Sigmoid colon (tissue), 7 donors: ENCODE data around the gene GRAP2. TPM values are rescaled to one million over a fixed set of nuclear protein-coding genes. Genes with fewer than 3 reads are reported as not detected.
"Not testable (repeated sequence)": the region's sequence is repeated elsewhere in the genome, so short reads cannot be mapped to it uniquely, and the experiment has no call there.

ENCODE experiments used
- DNase-seq: peaks from one replicate; pipeline ENCODE4 v3.0.0-alpha.2; 2019
- H3K27ac ChIP-seq, 4 donors: fragments of 200-600 bp; sonication (generic); one replicate each; pipeline ENCODE4 v1.5.1; 2016 to 2019; ENCODE audit warnings: mild to moderate bottlenecking in 1 of 4
- H3K27me3 ChIP-seq, 3 donors: fragments of 200-600 bp; sonication (generic); one replicate each; pipeline ENCODE4 v1.5.1; 2019; ENCODE audit warnings: mild to moderate bottlenecking in 1 of 3
- H3K36me3 ChIP-seq, 4 donors: fragments of 200-600 bp; sonication (generic); one replicate each; pipeline ENCODE4 v1.5.1; 2016 to 2019
- H3K4me1 ChIP-seq, 4 donors: fragments of 200-600 bp; sonication (generic); one replicate each; pipeline ENCODE4 v1.5.1; 2017 to 2019
- H3K4me3 ChIP-seq, 4 donors: fragments of 200-600 bp; sonication (generic); one replicate each; pipeline ENCODE4 v1.5.1; 2017 to 2019; ENCODE audit warnings: mild to moderate bottlenecking in 2 of 4, moderate library complexity in 1 of 4
- H3K9me3 ChIP-seq, 4 donors: fragments of 200-600 bp in 3 of 4; sonication (generic) in 3 of 4; one replicate each; pipeline versions ENCODE4 v1.5.1 to v1.6.1; 2013 to 2019
- CTCF ChIP-seq, 4 experiments: fragments of 450-650 bp in 3 of 4; fragments of 200-600 bp in 1 of 4; IDR thresholded peaks; one replicate each; pipeline ENCODE4 v1.5.1; 2016 to 2019; ENCODE audit warnings: antibody characterized with exemption in 4 of 4, mild to moderate bottlenecking in 3 of 4, moderate library complexity in 2 of 4
- EP300 ChIP-seq, 4 donors: sonication (generic); formaldehyde crosslinking; IDR thresholded peaks; one replicate each; pipeline ENCODE4 v1.6.1; 2017; ENCODE audit warnings: antibody characterized with exemption in 4 of 4
- POLR2A ChIP-seq, 2 donors: fragments of 450-650 bp; IDR thresholded peaks; one replicate each; pipeline ENCODE4 v1.6.1; 2016; ENCODE audit warnings: antibody characterized with exemption in 2 of 2, mild to moderate bottlenecking in 2 of 2, moderate library complexity in 2 of 2
- POLR2AphosphoS5 ChIP-seq, 4 donors: sonication (generic); formaldehyde crosslinking; IDR thresholded peaks; one replicate each; pipeline ENCODE4 v1.6.1; 2017; ENCODE audit warnings: antibody characterized with exemption in 4 of 4
- WGBS, 2 donors: extraction: QIAGEN DNeasy Blood & Tissue Kit; methylation state at CpG; one replicate each; pipeline ENCODE4 v1.1.7; 2013; 5-methylcytosine and 5-hydroxymethylcytosine counted together
- intact Hi-C: fragments of 100-400 bp; cut with DNase I; formaldehyde crosslinking; loops from one replicate; pipeline ENCODE4 v1.15.1; 2023
- polyA plus RNA-seq, 3 donors: library from polyadenylated mRNA; stranded (reverse); fragments of 200-250 nt; gene quantifications; one replicate each; pipeline ENCODE4 v1.2.3, GENCODE V29; 2013
- total RNA-seq, 4 donors: library from RNA; depleted of rRNA; stranded (reverse); fragments of >200 nt; gene quantifications; one replicate each; pipeline ENCODE4 v1.1.0, GENCODE V29; 2016
- donor health status: healthy with polysubstance abuse.
- donor health status: Bipolar disorder and iron deficiency.
- donor health status: healthy.

The GRAP2 gene
- total and polyA plus RNA-seq, 7 donors, result 0.46 to 9.7 (median 1.4) TPM

GRCh38 chr22:39897841-39898240 is 3.0 kb upstream of the GRAP2 start:
- Histone ChIP-seq H3K4me1 (no peaks in the 10 kb centered on the region), H3K9me3 (no peaks in the 10 kb centered on the region), H3K4me3 (no peak overlapping the region), H3K36me3 (no peaks in the 10 kb centered on the region), H3K27me3 (peaks cover 0 to 2% (median 0%) of the 10 kb centered on the region in 3 donors), H3K27ac (no peak overlapping the region)
- intact Hi-C loops, result no loop called here
- WGBS, 2 donors, result 84% methylated on average over 3 of the region's 3 CpGs
- TF ChIP-seq EP300 (IDR thresholded peaks at IDR 0.05), result no peak
- TF ChIP-seq CTCF (IDR thresholded peaks at IDR 0.05), result no peak
- no peak for TF ChIP-seq POLR2A (IDR thresholded peaks at IDR 0.05)
- no peak for TF ChIP-seq POLR2AphosphoS5 (IDR thresholded peaks at IDR 0.05)
- DNase-seq, result no peak

DNA sequence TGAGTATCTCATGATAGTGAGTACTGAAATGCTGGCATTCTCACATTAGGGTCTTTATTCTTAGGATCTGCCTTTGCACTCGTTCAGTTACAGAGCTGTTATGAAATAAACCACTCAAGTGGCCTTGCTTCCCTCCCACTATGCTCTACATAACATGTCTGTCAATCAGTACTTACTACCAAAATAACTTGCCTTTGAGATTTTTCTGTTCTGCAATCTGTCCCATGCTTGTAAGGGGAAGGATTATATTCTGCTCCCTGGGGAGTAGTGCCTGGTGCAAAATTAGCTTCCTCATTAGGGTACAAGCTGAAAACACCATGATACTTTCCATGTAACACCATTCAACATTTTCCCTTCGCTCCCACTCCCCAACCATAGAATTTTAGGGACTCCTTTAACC is 1.9 kb upstream of the GRAP2 start:
- 51 to 89% methylated on average over 2 of the region's 2 CpGs for WGBS, 2 donors
- intact Hi-C loops, result no loop called here
- DNase-seq, result no peak

DNA sequence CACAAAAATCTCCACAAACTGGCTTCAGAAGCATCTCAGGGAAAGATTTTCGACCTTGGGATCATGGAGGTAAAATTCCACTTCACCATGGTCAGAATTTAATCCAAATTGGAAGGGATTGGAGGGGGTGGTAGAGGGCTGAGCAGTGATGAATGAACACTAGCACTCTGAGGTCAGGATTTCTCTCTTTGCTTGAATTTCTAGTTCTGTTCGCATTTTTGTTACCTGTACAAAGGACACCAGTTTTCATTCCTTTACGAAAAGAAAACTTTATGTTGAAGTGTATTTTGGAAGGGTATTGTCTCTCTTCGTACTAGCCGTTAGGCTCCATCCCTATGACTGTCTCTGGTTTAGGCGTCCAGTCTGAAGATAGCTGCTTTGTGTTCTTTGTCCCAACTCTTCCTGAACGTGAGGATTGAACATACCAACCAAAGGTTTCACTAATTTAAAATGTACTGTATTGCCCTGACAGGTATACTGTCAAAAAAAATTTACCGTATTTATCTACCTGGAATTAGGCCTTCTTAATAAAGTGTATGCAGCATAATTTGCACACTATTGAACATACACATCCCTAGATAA is 772 bp downstream of the GRAP2 start:
- TF ChIP-seq POLR2AphosphoS5 (IDR thresholded peaks at IDR 0.05) (no peak), CTCF (IDR thresholded peaks at IDR 0.05) (no peak), POLR2A (IDR thresholded peaks at IDR 0.05) (no peak), EP300 (IDR thresholded peaks at IDR 0.05) (no peak)
- intact Hi-C loops, result no loop called here
- DNase-seq, result no peak
- no peaks in the 10 kb centered on the region for H3K4me1 ChIP-seq
- 73 to 79% methylated on average over 8 of the region's 8 CpGs for whole genome bisulfite sequencing, 2 donors
- H3K9me3 ChIP-seq, result no peaks in the 10 kb centered on the region
- H3K36me3 ChIP-seq, result no peaks in the 10 kb centered on the region
- no peaks in the 10 kb centered on the region for H3K27me3 ChIP-seq
- H3K4me3 ChIP-seq, result no peak overlapping the region
- H3K27ac ChIP-seq, result no peak overlapping the region

More for the DNA sequence above, 1.9 kb upstream of the GRAP2 start:
- Histone ChIP-seq H3K27ac (no peak overlapping the region), H3K27me3 (no peaks in the 10 kb centered on the region), H3K9me3 (no peaks in the 10 kb centered on the region), H3K36me3 (no peaks in the 10 kb centered on the region), H3K4me3 (no peak overlapping the region), H3K4me1 (no peaks in the 10 kb centered on the region)
- TF ChIP-seq POLR2AphosphoS5 (IDR thresholded peaks at IDR 0.05), result no peak

- H3K4me3 ChIP-seq, H3K27me3 ChIP-seq, H3K9me3 ChIP-seq, H3K4me1 ChIP-seq, intact Hi-C loops, H3K36me3 ChIP-seq, H3K27ac ChIP-seq, DNase-seq: not testable (repeated sequence)
- 79 to 87% methylated on average over 10 of the region's 10 CpGs for whole genome bisulfite sequencing, 2 donors
These were observed 3.1 kb downstream of the GRAP2 start for GRCh38 chr22:39904024-39904423.

DNA sequence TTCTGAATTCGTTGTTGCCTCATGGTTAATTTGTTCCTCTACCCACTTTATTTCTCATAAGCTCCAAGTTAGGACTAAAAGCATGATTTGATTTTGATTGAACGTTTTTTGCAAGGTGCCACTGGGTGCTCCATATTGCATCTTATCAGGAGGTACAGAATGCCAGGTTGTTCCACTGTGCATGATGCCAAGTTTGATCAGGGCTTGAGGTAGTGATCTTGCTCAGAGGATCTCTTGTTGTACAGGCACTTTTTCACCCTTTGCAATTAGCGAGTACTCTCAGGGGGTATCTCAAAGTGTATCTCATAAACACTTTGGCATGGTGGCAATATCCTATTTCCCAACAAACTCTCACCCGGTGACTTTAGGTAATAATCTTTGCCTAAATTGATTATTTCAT is 4.0 kb downstream of the GRAP2 start:
- no peaks in the 10 kb centered on the region for H3K36me3 ChIP-seq
- H3K27me3 ChIP-seq, result peaks cover 0 to 2% (median 0%) of the 10 kb centered on the region in 3 donors
- no peaks in the 10 kb centered on the region for H3K9me3 ChIP-seq
- no peak for TF ChIP-seq POLR2A (IDR thresholded peaks at IDR 0.05)
- TF ChIP-seq EP300 (IDR thresholded peaks at IDR 0.05), result no peak
- TF ChIP-seq CTCF (IDR thresholded peaks at IDR 0.05), result no peak
- no peak for TF ChIP-seq POLR2AphosphoS5 (IDR thresholded peaks at IDR 0.05)
- no peaks in the 10 kb centered on the region for H3K4me1 ChIP-seq
- 76 to 87% methylated on average over 4 of the region's 4 CpGs for WGBS, 2 donors
- H3K4me3 ChIP-seq, result no peak overlapping the region
- H3K27ac ChIP-seq, result no peak overlapping the region
- DNase-seq, result no peak
- intact Hi-C loops, result no loop called here

DNA sequence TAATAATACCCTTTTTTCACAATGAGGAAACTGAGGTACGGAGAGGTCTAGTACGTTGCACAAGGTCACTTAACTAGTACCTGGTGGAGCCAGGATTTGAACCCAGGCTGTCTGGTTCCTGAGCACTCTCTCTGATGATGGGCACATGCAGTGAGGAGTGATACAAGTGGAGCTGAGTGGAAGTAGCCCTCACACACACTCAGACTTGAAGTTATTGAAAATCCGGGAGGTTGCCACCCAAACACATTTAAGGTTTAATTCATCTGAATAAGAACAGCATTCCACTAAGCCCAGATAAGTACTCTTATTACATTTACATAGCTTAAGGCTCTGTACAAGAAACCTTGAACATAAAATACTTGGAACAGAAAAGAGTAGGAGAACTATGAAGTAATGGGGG is 4.8 kb downstream of the GRAP2 start:
- no peak for TF ChIP-seq POLR2AphosphoS5 (IDR thresholded peaks at IDR 0.05)
- TF ChIP-seq EP300 (IDR thresholded peaks at IDR 0.05), result no peak
- TF ChIP-seq CTCF (IDR thresholded peaks at IDR 0.05), result no peak
- no peak for TF ChIP-seq POLR2A (IDR thresholded peaks at IDR 0.05)
- H3K4me1 ChIP-seq, result no peaks in the 10 kb centered on the region
- 78 to 86% methylated on average over 3 of the region's 3 CpGs for WGBS, 2 donors
- no peaks in the 10 kb centered on the region for H3K9me3 ChIP-seq
- peaks cover 0 to 10% (median 0%) of the 10 kb centered on the region in 3 donors for H3K27me3 ChIP-seq
- H3K36me3 ChIP-seq, result no peaks in the 10 kb centered on the region
- no peak for DNase-seq
- no peak overlapping the region for H3K27ac ChIP-seq
- intact Hi-C loops, result no loop called here
- no peak overlapping the region for H3K4me3 ChIP-seq
